ENCODE data around the gene WASHC2A.
"Not testable (repeated sequence)": the region's sequence is repeated elsewhere in the genome, so short reads cannot be mapped to it uniquely, and the experiment has no call there.

DNA sequence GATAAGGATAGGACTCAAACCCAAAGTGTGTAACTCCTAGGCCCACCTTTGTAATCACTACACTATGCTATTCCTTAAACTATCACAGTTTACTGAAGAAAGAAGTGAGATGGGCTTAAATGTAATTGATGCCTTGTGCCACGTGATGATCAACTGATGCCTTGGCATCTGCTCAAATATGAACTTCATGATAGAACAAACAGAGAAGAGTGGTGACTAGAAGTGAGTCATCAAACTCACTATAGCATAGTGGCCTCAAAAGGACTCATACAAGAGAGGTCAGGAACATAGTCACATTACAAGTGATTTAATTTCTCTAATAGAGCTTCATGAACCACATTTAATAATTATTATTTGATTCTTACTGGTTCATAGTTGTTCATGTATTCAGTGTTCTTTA, 101.8 kb downstream of the WASHC2A start:
- not testable (repeated sequence) for TF ChIP-seq CTCF, POLR2A (IDR thresholded peaks at IDR 0.05)
